Liver (tissue), 9 donors: ENCODE results near the gene CDC42BPG. TPM values are rescaled to one million over a fixed set of nuclear protein-coding genes. Genes with fewer than 3 reads are reported as not detected.
A peak's percentile ranks its signal among the peaks of the same experiment; 100 is the strongest.

Source experiments
- DNase-seq: peaks from one replicate; pipeline ENCODE4 v3.0.0-alpha.2; 2017; ENCODE audit warnings: low spot score
- H3K27ac ChIP-seq, 2 donors: one replicate each; pipeline ENCODE4 v1.7.0; 2013; ENCODE audit warnings: inconsistent platforms in 2 of 2, low read length in 2 of 2, control low read depth in 1 of 2, low read depth in 1 of 2, mild to moderate bottlenecking in 1 of 2
- H3K27me3 ChIP-seq, 4 donors: one replicate each; pipeline versions ENCODE4 v1.6.1 to v1.7.0; 2013; ENCODE audit warnings: low read length in 3 of 4, inconsistent platforms in 1 of 4, mild to moderate bottlenecking in 1 of 4, moderate library complexity in 1 of 4; ENCODE audit not compliant: control insufficient read depth in 4 of 4, insufficient read depth in 4 of 4
- H3K36me3 ChIP-seq, 4 donors: one replicate each; pipeline versions ENCODE4 v1.6.1 to v1.7.0; 2013; ENCODE audit warnings: low read length in 3 of 4, mild to moderate bottlenecking in 3 of 4, low read depth in 1 of 4, moderate library complexity in 1 of 4; ENCODE audit not compliant: control insufficient read depth in 4 of 4, insufficient read depth in 3 of 4
- H3K4me1 ChIP-seq, 4 donors: one replicate each; pipeline versions ENCODE4 v1.6.1 to v1.7.0; 2013; ENCODE audit warnings: low read length in 3 of 4, mild to moderate bottlenecking in 3 of 4, moderate library complexity in 1 of 4; ENCODE audit not compliant: control insufficient read depth in 4 of 4, insufficient read depth in 4 of 4
- H3K4me3 ChIP-seq, 3 donors: one replicate each; pipeline versions ENCODE4 v1.6.1 to v1.7.0; 2013; ENCODE audit warnings: low read length in 3 of 3, control low read depth in 1 of 3, low read depth in 1 of 3, mild to moderate bottlenecking in 1 of 3
- H3K9ac ChIP-seq, 2 donors: one replicate each; pipeline ENCODE4 v1.7.0; 2013; ENCODE audit warnings: low read length in 2 of 2, mild to moderate bottlenecking in 2 of 2, moderate library complexity in 2 of 2, control low read depth in 1 of 2, low read depth in 1 of 2
- H3K9me3 ChIP-seq, 4 donors: one replicate each; pipeline versions ENCODE4 v1.6.1 to v1.7.0; 2013; ENCODE audit warnings: low read length in 3 of 4; ENCODE audit not compliant: control insufficient read depth in 4 of 4
- EGR1 ChIP-seq, 2 donors: IDR thresholded peaks; 2 replicates each; pipeline ENCODE4 v1.6.1; 2016 to 2018; ENCODE audit warnings: antibody characterized with exemption in 2 of 2, low read depth in 2 of 2
- FOXA1 ChIP-seq: IDR thresholded peaks from 2 replicates; pipeline ENCODE4 v1.6.1; 2016; ENCODE audit warnings: antibody characterized with exemption
- FOXA2 ChIP-seq: IDR thresholded peaks from 2 replicates; pipeline ENCODE4 v1.6.1; 2016; ENCODE audit warnings: antibody characterized with exemption
- GABPA ChIP-seq, 2 donors: IDR thresholded peaks in 1 of 2; conservative IDR thresholded peaks in 1 of 2; 2 replicates each; pipeline ENCODE4 v1.6.1; 2016; ENCODE audit warnings: antibody characterized with exemption in 2 of 2, mild to moderate bottlenecking in 1 of 2, moderate library complexity in 1 of 2
- HNF4A ChIP-seq, 2 donors: conservative IDR thresholded peaks; 2 replicates each; pipeline ENCODE4 v1.6.1; 2016; ENCODE audit warnings: antibody characterized with exemption in 2 of 2, mild to moderate bottlenecking in 2 of 2
- JUND ChIP-seq, 2 donors: IDR thresholded peaks; 2 replicates each; pipeline ENCODE4 v1.6.1; 2016; ENCODE audit warnings: antibody characterized with exemption in 2 of 2
- NR2F2 ChIP-seq: IDR thresholded peaks from 2 replicates; pipeline ENCODE4 v1.6.1; 2016; ENCODE audit warnings: antibody characterized with exemption
- RAD21 ChIP-seq, 2 donors: IDR thresholded peaks; 2 replicates each; pipeline ENCODE4 v1.6.1; 2016; ENCODE audit warnings: antibody characterized with exemption in 2 of 2, mild to moderate bottlenecking in 2 of 2
- RXRA ChIP-seq, 2 donors: IDR thresholded peaks; 2 replicates each; pipeline ENCODE4 v1.6.1; 2017 to 2018; ENCODE audit warnings: antibody characterized with exemption in 2 of 2, mild to moderate bottlenecking in 1 of 2
- TAF1 ChIP-seq: conservative IDR thresholded peaks from 2 replicates; pipeline ENCODE4 v1.6.1; 2016; ENCODE audit warnings: antibody characterized with exemption, mild to moderate bottlenecking
- YY1 ChIP-seq: IDR thresholded peaks from 2 replicates; pipeline ENCODE4 v1.6.1; 2016; ENCODE audit warnings: antibody characterized with exemption, mild to moderate bottlenecking
- WGBS: extraction: QIAGEN DNeasy Blood & Tissue Kit; methylation state at CpG from one replicate; pipeline ENCODE4 v1.1.7; 2013; 5-methylcytosine and 5-hydroxymethylcytosine counted together
- polyA plus RNA-seq, 2 donors: library from polyadenylated mRNA; stranded (reverse) in 1 of 2; unstranded in 1 of 2; fragments of 200-250 nt in 1 of 2; fragments of >200 nt in 1 of 2; fragmentation: Nextera tagmentation in 1 of 2; extraction: Ambion mirVana in 1 of 2; gene quantifications; one replicate each; pipeline versions ENCODE4 v1.2.1 to v1.2.3, GENCODE V29; 2013 to 2015
- total RNA-seq, 2 donors: library from RNA; depleted of rRNA; stranded (reverse); fragments of >200 nt; gene quantifications; one replicate each; pipeline ENCODE4 v1.2.3, GENCODE V29; 2014
- TF ChIP-seq, protein P1 (sequence below): IDR thresholded peaks from 2 replicates; pipeline ENCODE4 v1.6.1; 2016; ENCODE audit warnings: antibody characterized with exemption
- TF ChIP-seq, protein P2 (sequence below): IDR thresholded peaks from 2 replicates; pipeline ENCODE4 v1.6.1; 2016; ENCODE audit warnings: antibody characterized with exemption, mild to moderate bottlenecking
- TF ChIP-seq, protein P3 (sequence below): IDR thresholded peaks from 2 replicates; pipeline ENCODE4 v1.6.1; 2016; ENCODE audit warnings: antibody characterized with exemption
- TF ChIP-seq, protein P4 (sequence below): IDR thresholded peaks from 2 replicates; pipeline ENCODE4 v1.6.1; 2016; ENCODE audit warnings: antibody characterized with exemption
- donor health status: healthy.
- donor health status: healthy.
- donor health status: healthy.
- donor health status: healthy.
- donor health status: healthy.

The CDC42BPG gene
- total and polyA plus RNA-seq, 4 donors = 0.18 to 1.2 (median 0.58) TPM

DNA sequence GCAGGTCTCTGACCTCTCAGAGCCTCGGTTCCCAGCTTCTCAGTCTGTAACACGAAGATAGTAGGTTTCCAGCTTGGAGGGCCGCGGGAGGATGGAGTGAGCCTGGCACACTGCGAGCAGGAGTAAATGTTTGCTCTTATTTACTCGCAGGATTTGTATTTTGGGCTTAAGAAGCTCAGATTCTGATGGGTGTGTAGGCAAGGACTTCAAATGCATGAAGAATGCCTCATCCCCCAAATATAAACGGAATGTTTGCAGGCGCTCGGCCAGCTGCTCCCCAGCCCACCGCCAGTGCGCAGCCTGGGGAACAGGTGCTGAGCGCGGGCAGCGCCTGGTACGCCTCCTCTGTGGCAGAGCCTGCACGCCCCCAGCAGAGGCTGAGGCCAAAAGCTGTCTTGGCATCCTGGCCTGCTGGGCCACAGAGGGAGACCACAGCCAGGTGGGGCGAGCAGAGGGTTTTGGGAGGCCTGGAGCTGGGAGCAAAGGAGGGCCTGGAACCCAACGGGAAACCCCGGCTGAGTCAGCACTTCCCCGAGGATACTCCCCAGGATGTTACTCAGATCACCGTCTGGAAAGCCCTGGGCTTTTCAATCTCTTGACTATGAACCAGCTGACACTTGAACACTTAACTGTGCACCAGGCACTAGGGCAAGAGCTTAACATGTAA is 24.6 kb upstream of the CDC42BPG start:
- WGBS = 71% methylated on average over 21 of the region's 21 CpGs
- no peak for TF ChIP-seq HNF4A (conservative IDR thresholded peaks at IDR 0.05)
- TF ChIP-seq FOXA1 = no peak
- TF ChIP-seq NR2F2 = no peak
- H3K4me1 ChIP-seq = peaks cover 31 to 67% (median 58%) of the 10 kb centered on the region in 4 donors
- no peak overlapping the region for H3K9ac ChIP-seq
- no peaks in the 10 kb centered on the region for H3K27me3 ChIP-seq
- peak overlapping the region; percentile 39 to 75 for H3K27ac ChIP-seq
- H3K36me3 ChIP-seq = no peaks in the 10 kb centered on the region
- DNase-seq = no peak
- no peak overlapping the region for H3K4me3 ChIP-seq
- no peaks in the 10 kb centered on the region for H3K9me3 ChIP-seq

DNA sequence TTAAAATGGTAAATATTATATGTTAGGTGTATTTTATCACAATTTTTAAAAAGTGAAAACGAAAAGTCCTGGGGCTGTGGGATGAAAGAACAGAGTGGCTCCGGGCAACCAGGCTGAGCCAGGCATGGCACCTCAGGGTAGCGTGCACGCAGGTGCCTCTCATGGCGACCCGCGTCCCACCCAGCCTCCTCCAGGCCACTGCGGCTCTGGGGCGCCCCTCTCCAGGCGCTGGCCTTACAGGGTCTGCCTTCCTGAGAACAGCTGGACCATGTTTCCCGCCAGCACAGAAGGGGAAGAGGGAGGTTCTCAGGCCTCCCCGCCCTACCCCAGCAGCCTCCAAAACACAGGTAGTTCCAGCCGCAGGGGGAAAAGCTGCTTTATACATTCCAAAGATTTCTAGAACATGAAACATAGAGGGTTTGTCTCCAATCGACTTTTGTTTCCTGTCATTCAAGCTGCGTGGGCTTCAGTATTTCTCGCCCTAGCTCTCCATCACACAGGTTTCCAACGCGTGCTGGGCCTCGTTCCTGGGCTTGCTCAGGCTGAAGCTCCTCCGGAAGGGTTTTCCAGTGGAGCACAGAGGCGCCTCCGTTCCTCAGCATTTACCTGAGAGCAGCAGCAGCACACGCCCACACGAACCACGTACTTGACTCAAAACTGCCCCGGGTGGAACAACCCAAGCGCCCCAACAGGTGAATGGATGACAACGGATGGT is 23.5 kb upstream of the CDC42BPG start:
- WGBS = 92% methylated on average over 28 of the region's 28 CpGs
- no peaks in the 10 kb centered on the region for H3K9me3 ChIP-seq
- H3K36me3 ChIP-seq = no peaks in the 10 kb centered on the region
- no peak overlapping the region for H3K27ac ChIP-seq
- peaks cover 31 to 71% (median 62%) of the 10 kb centered on the region in 4 donors for H3K4me1 ChIP-seq
- no peaks in the 10 kb centered on the region for H3K27me3 ChIP-seq
- no peak for DNase-seq
- H3K9ac ChIP-seq = no peak overlapping the region
- H3K4me3 ChIP-seq = no peak overlapping the region
- TF ChIP-seq YY1 = no peak
- TF ChIP-seq, protein P1, sequence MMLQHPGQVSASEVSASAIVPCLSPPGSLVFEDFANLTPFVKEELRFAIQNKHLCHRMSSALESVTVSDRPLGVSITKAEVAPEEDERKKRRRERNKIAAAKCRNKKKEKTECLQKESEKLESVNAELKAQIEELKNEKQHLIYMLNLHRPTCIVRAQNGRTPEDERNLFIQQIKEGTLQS = no peak
- no peak for TF ChIP-seq GABPA (IDR thresholded peaks at IDR 0.05 in 1 of 2, conservative IDR thresholded peaks at IDR 0.05 in 1 of 2)
- TF ChIP-seq, protein P2, sequence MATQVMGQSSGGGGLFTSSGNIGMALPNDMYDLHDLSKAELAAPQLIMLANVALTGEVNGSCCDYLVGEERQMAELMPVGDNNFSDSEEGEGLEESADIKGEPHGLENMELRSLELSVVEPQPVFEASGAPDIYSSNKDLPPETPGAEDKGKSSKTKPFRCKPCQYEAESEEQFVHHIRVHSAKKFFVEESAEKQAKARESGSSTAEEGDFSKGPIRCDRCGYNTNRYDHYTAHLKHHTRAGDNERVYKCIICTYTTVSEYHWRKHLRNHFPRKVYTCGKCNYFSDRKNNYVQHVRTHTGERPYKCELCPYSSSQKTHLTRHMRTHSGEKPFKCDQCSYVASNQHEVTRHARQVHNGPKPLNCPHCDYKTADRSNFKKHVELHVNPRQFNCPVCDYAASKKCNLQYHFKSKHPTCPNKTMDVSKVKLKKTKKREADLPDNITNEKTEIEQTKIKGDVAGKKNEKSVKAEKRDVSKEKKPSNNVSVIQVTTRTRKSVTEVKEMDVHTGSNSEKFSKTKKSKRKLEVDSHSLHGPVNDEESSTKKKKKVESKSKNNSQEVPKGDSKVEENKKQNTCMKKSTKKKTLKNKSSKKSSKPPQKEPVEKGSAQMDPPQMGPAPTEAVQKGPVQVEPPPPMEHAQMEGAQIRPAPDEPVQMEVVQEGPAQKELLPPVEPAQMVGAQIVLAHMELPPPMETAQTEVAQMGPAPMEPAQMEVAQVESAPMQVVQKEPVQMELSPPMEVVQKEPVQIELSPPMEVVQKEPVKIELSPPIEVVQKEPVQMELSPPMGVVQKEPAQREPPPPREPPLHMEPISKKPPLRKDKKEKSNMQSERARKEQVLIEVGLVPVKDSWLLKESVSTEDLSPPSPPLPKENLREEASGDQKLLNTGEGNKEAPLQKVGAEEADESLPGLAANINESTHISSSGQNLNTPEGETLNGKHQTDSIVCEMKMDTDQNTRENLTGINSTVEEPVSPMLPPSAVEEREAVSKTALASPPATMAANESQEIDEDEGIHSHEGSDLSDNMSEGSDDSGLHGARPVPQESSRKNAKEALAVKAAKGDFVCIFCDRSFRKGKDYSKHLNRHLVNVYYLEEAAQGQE = no peak

DNA sequence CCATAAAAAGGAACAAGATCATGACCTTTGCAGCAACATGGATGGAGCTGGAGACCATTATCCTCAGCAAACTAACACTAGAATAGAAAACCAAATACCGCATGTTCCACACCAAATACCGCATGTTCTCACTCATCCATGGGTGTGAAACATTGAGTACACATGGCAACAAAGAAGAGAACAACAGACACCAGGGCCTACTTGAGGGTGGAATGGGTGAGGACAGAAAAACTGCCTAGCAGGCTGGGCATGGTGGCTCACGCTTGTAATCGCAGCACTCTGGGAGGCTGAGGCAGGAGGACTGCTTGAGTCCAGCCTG is 21.7 kb upstream of the CDC42BPG start:
- H3K27ac ChIP-seq = peak overlapping the region in 1 of 2 donors; percentile 25
- H3K36me3 ChIP-seq = no peaks in the 10 kb centered on the region
- H3K4me1 ChIP-seq = peaks cover 24 to 56% (median 51%) of the 10 kb centered on the region in 4 donors
- H3K9ac ChIP-seq = no peak overlapping the region
- 94% methylated on average over 4 of the region's 4 CpGs for WGBS
- no peak overlapping the region for H3K4me3 ChIP-seq
- no peaks in the 10 kb centered on the region for H3K27me3 ChIP-seq
- H3K9me3 ChIP-seq = no peaks in the 10 kb centered on the region
- no peak for DNase-seq
- TF ChIP-seq TAF1 (no peak), FOXA1 (no peak), JUND (IDR thresholded peaks at IDR 0.05) (no peak), GABPA (IDR thresholded peaks at IDR 0.05 in 1 of 2, conservative IDR thresholded peaks at IDR 0.05 in 1 of 2) (no peak), HNF4A (conservative IDR thresholded peaks at IDR 0.05) (no peak), RXRA (IDR thresholded peaks at IDR 0.05) (no peak), RAD21 (IDR thresholded peaks at IDR 0.05) (no peak), EGR1 (IDR thresholded peaks at IDR 0.05; ENCODE audit: low read depth in 2 of 2) (no peak), FOXA2 (no peak), YY1 (no peak)
- TF ChIP-seq, protein P3, sequence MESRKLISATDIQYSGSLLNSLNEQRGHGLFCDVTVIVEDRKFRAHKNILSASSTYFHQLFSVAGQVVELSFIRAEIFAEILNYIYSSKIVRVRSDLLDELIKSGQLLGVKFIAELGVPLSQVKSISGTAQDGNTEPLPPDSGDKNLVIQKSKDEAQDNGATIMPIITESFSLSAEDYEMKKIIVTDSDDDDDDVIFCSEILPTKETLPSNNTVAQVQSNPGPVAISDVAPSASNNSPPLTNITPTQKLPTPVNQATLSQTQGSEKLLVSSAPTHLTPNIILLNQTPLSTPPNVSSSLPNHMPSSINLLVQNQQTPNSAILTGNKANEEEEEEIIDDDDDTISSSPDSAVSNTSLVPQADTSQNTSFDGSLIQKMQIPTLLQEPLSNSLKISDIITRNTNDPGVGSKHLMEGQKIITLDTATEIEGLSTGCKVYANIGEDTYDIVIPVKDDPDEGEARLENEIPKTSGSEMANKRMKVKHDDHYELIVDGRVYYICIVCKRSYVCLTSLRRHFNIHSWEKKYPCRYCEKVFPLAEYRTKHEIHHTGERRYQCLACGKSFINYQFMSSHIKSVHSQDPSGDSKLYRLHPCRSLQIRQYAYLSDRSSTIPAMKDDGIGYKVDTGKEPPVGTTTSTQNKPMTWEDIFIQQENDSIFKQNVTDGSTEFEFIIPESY = no peak
- TF ChIP-seq, protein P4, sequence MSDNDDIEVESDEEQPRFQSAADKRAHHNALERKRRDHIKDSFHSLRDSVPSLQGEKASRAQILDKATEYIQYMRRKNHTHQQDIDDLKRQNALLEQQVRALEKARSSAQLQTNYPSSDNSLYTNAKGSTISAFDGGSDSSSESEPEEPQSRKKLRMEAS = no peak
- TF ChIP-seq, protein P1 = no peak
- TF ChIP-seq, protein P2 = no peak
